ENCODE data around the gene CDH11.

DNA sequence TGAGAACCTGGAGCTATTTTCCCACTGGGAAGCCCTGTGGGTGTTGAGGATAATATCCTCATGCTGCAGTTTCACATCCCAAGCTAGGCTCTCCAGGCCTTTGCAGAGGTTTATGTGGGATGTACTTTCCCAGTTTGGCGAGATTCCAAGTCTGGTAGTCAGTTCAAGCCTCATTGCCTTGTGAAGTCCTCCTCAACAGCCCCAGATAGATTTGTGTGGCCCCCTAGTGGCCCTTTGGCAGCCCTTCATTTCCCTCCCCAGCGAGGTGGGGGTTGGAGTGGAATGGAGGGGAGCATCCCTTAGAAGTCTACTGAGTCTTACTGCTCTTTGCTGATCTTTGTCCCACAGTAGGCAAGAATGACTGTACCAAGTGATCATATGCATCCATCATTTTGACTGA, 137.9 kb downstream of the CDH11 start:
- no peak for TF ChIP-seq EZH2 (IDR thresholded peaks at IDR 0.05; ENCODE audit: low read length)
- TF ChIP-seq, protein P1, sequence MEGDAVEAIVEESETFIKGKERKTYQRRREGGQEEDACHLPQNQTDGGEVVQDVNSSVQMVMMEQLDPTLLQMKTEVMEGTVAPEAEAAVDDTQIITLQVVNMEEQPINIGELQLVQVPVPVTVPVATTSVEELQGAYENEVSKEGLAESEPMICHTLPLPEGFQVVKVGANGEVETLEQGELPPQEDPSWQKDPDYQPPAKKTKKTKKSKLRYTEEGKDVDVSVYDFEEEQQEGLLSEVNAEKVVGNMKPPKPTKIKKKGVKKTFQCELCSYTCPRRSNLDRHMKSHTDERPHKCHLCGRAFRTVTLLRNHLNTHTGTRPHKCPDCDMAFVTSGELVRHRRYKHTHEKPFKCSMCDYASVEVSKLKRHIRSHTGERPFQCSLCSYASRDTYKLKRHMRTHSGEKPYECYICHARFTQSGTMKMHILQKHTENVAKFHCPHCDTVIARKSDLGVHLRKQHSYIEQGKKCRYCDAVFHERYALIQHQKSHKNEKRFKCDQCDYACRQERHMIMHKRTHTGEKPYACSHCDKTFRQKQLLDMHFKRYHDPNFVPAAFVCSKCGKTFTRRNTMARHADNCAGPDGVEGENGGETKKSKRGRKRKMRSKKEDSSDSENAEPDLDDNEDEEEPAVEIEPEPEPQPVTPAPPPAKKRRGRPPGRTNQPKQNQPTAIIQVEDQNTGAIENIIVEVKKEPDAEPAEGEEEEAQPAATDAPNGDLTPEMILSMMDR (optimal IDR thresholded peaks at IDR 0.05 in 1 of 3, IDR thresholded peaks at IDR 0.05 in 1 of 3, conservative IDR thresholded peaks at IDR 0.05 in 1 of 3; ENCODE audit: extremely low read depth in 1 of 3, insufficient read depth in 2 of 3, low read length in 3 of 3): peak in 2 of 3 experiments; percentile 64 to 66
